Common myeloid progenitor, CD34-positive (primary cell): ENCODE data around the gene PNPLA2.

ENCODE experiments used
- CTCF ChIA-PET: fragments of 350-600 bp; sonication (Branson Sonifier 250); formaldehyde crosslinking; loops from one replicate; lab custom pipeline; 2021; ENCODE audit warnings: antibody characterized with exemption; lab: Charles Lee
- POLR2A ChIA-PET: fragments of 350-600 bp; sonication (Branson Sonifier 250); formaldehyde crosslinking; loops from one replicate; lab custom pipeline; 2021; ENCODE audit warnings: antibody characterized with exemption; lab: Charles Lee
- DNase-seq, 3 donors: peaks; one replicate each; pipeline versions ENCODE4 v3.0.0 to v3.0.0-alpha.2; 2013
- H3K27ac ChIP-seq, 2 experiments: 1 replicate in 1 of 2; 2 replicates in 1 of 2; pipeline ENCODE4 v1.7.0; 2013; ENCODE audit warnings: inconsistent platforms in 2 of 2, low read length in 2 of 2, mild to moderate bottlenecking in 2 of 2, low read depth in 1 of 2, moderate library complexity in 1 of 2; ENCODE audit not compliant: severe bottlenecking in 2 of 2, insufficient read depth in 1 of 2, poor library complexity in 1 of 2
- H3K27me3 ChIP-seq, 5 experiments: replicated peaks in 2 of 5; 1 replicate in 3 of 5; 2 replicates in 2 of 5; pipeline versions ENCODE4 v1.6.1 to v1.7.0; 2013; ENCODE audit warnings: low read length in 4 of 5, mild to moderate bottlenecking in 2 of 5, moderate library complexity in 2 of 5, inconsistent platforms in 1 of 5; ENCODE audit not compliant: insufficient read depth in 5 of 5, control insufficient read depth in 4 of 5
- H3K36me3 ChIP-seq, 4 experiments: 1 replicate in 2 of 4; 2 replicates in 2 of 4; pipeline versions ENCODE4 v1.6.1 to v1.7.0; 2013; ENCODE audit warnings: low read length in 3 of 4, control low read depth in 1 of 4, mild to moderate bottlenecking in 1 of 4; ENCODE audit not compliant: control insufficient read depth in 4 of 4, insufficient read depth in 4 of 4
- H3K4me1 ChIP-seq, 4 experiments: 1 replicate in 3 of 4; 2 replicates in 1 of 4; pipeline versions ENCODE4 v1.6.1 to v1.7.1; 2013; ENCODE audit warnings: low read length in 3 of 4, mild to moderate bottlenecking in 3 of 4, control low read depth in 1 of 4, inconsistent platforms in 1 of 4, moderate library complexity in 1 of 4; ENCODE audit not compliant: control insufficient read depth in 4 of 4, insufficient read depth in 4 of 4; ENCODE audit errors: control extremely low read depth in 1 of 4
- H3K4me3 ChIP-seq, 7 experiments: 1 replicate in 4 of 7; 2 replicates in 3 of 7; pipeline versions ENCODE4 v1.5.1 to v1.7.0; 2013; ENCODE audit warnings: mild to moderate bottlenecking in 7 of 7, low read length in 6 of 7, moderate library complexity in 6 of 7, inconsistent platforms in 2 of 7, low read depth in 2 of 7, control low read depth in 1 of 7; ENCODE audit not compliant: insufficient read depth in 4 of 7, control insufficient read depth in 1 of 7; ENCODE audit errors: extremely low read depth in 1 of 7
- H3K9me3 ChIP-seq, 5 experiments: 1 replicate in 4 of 5; 2 replicates in 1 of 5; pipeline versions ENCODE4 v1.6.1 to v1.7.1; 2013; ENCODE audit warnings: low read length in 4 of 5, mild to moderate bottlenecking in 2 of 5, inconsistent platforms in 1 of 5, low read depth in 1 of 5, moderate library complexity in 1 of 5; ENCODE audit not compliant: control insufficient read depth in 4 of 5, insufficient read depth in 2 of 5; ENCODE audit errors: control extremely low read depth in 1 of 5
- WGBS: methylation state at CpG from one replicate; pipeline ENCODE4 v1.1.5; 2013; ENCODE audit not compliant: insufficient coverage; 5-methylcytosine and 5-hydroxymethylcytosine counted together

The PNPLA2 gene

DNA sequence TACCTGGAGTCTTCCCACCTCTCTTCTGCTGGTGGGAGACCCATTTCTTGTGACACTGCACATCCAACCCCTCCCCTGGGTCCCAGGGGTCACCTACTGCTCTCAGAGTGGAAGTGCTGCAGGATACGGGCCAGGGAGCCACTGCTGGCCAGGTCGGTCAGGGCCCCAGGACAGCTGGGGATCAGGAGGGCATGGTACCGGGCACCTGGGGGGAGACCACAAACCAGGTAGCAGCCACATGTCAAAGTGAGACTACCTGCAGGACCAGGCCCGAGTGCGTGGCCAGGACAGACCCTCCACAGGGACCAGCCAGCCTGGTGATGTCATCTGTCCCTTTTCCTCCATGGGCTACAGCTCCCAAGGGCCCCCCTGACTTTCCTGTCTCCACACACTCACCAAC lies 45.3 kb upstream of the PNPLA2 start:
- Histone ChIP-seq H3K27ac (no peak overlapping the region), H3K9me3 (no peaks in the 10 kb centered on the region), H3K4me3 (no peak overlapping the region), H3K4me1 (peaks cover 0 to 20% (median 18%) of the 10 kb centered on the region in 4 experiments), H3K27me3 (no peaks in the 10 kb centered on the region), H3K36me3 (peaks cover 8 to 51% (median 27%) of the 10 kb centered on the region in 4 experiments)
- no peak for DNase-seq
- WGBS, result 96% methylated on average over 5 of the region's 5 CpGs
- CTCF ChIA-PET, result interaction anchor here (0.9 kb wide), 1 partner anchor 20 kb away, joined by 3 read pairs; no protein-coding TSS in a partner anchor
- POLR2A ChIA-PET, result no interaction called here

DNA sequence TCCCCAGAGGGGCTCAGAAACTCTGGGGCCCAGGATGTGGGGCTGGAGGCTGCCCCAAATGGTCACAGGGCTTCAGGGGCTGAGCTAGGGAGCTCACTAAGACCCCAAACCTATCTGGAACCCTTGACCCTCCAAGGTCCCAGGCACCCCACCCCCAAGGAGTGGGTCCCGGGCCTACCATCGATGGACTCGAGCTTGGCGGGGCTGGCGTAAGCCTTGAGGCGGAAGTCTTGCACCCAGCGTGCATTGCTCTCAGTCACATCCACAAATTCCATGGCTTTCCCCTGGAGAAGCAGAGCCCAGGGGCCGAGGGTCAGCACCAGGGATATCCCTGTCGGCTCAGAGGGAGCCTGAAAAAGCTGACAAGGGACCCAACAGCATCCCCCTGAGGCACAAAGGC lies 44.9 kb upstream of the PNPLA2 start:
- H3K4me3 ChIP-seq, result no peak overlapping the region
- H3K9me3 ChIP-seq, result no peaks in the 10 kb centered on the region
- peaks cover 8 to 51% (median 27%) of the 10 kb centered on the region in 4 experiments for H3K36me3 ChIP-seq
- no peak for DNase-seq
- no peaks in the 10 kb centered on the region for H3K27me3 ChIP-seq
- no peak overlapping the region for H3K27ac ChIP-seq
- ChIA-PET CTCF (interaction anchor here (0.9 kb wide), 1 partner anchor 20 kb away, joined by 3 read pairs; no protein-coding TSS in a partner anchor), POLR2A (no interaction called here)
- peaks cover 0 to 23% (median 19%) of the 10 kb centered on the region in 4 experiments for H3K4me1 ChIP-seq
- WGBS, result 83% methylated on average over 2 of the region's 9 CpGs

DNA sequence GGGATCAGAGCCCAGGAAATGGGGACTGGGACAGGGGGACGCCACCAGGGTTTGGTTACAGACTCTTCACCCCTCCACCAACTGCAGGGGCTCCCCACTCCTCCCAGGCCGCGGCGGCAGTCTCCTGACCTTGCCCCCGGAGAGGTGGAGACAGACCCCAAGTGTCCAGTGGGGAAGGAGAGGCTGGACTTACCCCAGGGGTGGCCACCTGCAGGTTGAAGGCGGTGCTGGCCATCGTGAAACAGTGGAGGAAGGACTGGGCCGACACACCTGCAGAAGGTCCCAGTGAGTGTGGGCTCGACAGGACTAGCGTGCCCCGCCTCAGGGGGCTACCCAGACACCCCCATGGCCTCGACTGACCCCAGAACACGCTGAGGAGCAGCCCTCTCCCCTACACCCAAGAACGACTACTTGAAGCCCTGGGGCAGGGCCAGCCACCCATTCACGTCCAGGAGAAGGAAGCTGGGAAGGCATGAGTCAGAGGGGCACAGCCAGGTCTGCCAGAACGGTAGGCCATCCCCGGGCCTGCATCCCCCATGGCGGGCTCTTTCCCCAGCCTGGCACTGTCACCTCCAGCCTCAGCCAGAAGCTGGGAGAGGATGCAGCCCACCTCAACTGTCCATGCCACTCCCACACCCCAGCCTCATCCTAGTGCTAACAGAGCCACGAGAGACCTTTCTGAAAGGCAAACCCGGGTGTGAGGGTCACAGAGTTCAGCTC lies 43.7 kb upstream of the PNPLA2 start:
- Histone ChIP-seq H3K27ac (peak overlapping the region in 1 of 2 experiments; percentile 25), H3K36me3 (peaks cover 9 to 47% (median 25%) of the 10 kb centered on the region in 4 experiments), H3K4me1 (peaks cover 0 to 25% (median 19%) of the 10 kb centered on the region in 4 experiments)

DNA sequence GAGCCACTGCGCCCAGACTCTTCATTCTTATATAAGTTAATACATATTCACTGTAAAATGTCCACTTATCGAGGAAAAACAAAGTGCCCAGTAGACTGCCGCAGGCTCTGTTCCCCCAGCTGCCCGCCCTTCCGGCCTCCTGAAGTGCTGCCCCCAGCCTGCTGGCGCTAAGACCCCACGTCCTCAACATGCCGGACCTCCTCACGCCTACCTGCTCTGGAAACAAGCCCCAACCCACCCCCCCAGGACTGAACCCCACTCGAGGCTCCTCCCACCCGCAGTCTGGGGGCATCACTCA lies 42.5 kb upstream of the PNPLA2 start:
- peaks cover 0 to 25% (median 19%) of the 10 kb centered on the region in 4 experiments for H3K4me1 ChIP-seq
- POLR2A ChIA-PET, result interaction anchor here (0.8 to 1.1 kb wide), 2 partner anchors 9 to 19 kb away, joined by 3 read pairs; no protein-coding TSS in a partner anchor
- H3K4me3 ChIP-seq, result peak overlapping the region; percentile 20 to 84 (median 75)
- WGBS, result 92% methylated on average over 5 of the region's 11 CpGs
- no peaks in the 10 kb centered on the region for H3K9me3 ChIP-seq
- CTCF ChIA-PET, result interaction anchor here (0.9 to 1.8 kb wide), 6 partner anchors 10 to 30 kb away, joined by 3 to 9 read pairs (median 4); no protein-coding TSS in a partner anchor
- H3K36me3 ChIP-seq, result peaks cover 4 to 41% (median 20%) of the 10 kb centered on the region in 4 experiments
- DNase-seq, result no peak
- H3K27ac ChIP-seq, result peak overlapping the region in 1 of 2 experiments; percentile 58
- H3K27me3 ChIP-seq, result no peaks in the 10 kb centered on the region

More for the DNA sequence above, 43.7 kb upstream of the PNPLA2 start:
- no peaks in the 10 kb centered on the region for H3K9me3 ChIP-seq
- no peak for DNase-seq
- H3K27me3 ChIP-seq, result no peaks in the 10 kb centered on the region
- ChIA-PET POLR2A (no interaction called here), CTCF (interaction anchor here (0.6 to 1.8 kb wide), 9 partner anchors 9 to 1132 kb away, joined by 3 to 9 read pairs (median 3); no protein-coding TSS in a partner anchor)
- H3K4me3 ChIP-seq, result no peak overlapping the region
- WGBS, result 91% methylated on average over 11 of the region's 20 CpGs

DNA sequence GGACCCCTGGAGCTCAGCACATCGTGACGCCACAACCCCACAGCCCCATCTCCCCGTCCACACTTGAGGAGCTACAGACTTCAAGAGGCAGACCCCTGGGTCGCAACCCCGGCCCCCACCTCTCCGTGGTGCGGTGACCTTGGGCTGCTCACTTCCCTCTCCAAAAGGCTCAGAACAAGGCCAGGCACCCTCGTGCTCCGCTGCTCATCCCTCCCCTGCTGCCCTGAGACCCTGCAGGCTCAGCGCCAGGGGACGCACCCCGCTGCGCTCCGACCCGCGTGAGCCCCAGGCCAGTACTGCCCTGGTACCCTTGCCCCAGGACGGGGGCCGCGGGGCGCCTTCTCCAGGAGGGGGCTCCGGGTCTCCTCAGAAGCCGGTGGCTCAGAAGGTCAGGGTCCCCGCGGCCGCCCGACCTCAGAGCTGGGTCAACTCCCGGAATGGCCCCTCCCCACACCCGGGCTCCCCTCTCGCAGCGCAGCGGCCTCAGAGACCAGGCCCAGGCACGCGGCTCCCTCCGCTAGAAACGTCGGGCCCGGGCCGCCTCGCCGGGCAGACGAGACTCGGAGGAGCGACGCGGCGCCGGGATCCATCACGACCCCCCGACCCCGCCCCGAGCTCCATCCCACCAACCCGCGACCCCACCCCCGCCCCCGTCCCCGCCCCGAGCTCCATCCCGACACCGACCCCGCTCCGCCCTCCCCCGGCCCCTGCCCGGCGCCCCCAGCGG lies 42.0 kb upstream of the PNPLA2 start:
- ChIA-PET CTCF (interaction anchor here (0.9 to 1.8 kb wide), 5 partner anchors 10 to 31 kb away, joined by 3 to 9 read pairs (median 4); no protein-coding TSS in a partner anchor), POLR2A (interaction anchor here (0.8 to 1.1 kb wide), 2 partner anchors 9 to 20 kb away, joined by 3 read pairs; no protein-coding TSS in a partner anchor)
- peak in 2 of 3 donors; percentile 54 to 67 for DNase-seq
- Histone ChIP-seq H3K27me3 (no peaks in the 10 kb centered on the region), H3K4me3 (peak overlapping the region; percentile 58 to 84 (median 75)), H3K27ac (peak overlapping the region in 1 of 2 experiments; percentile 66), H3K9me3 (no peaks in the 10 kb centered on the region), H3K36me3 (peaks cover 4 to 36% (median 16%) of the 10 kb centered on the region in 4 experiments), H3K4me1 (peaks cover 0 to 25% (median 19%) of the 10 kb centered on the region in 4 experiments)
- WGBS, result 2% methylated on average over 26 of the region's 65 CpGs

DNA sequence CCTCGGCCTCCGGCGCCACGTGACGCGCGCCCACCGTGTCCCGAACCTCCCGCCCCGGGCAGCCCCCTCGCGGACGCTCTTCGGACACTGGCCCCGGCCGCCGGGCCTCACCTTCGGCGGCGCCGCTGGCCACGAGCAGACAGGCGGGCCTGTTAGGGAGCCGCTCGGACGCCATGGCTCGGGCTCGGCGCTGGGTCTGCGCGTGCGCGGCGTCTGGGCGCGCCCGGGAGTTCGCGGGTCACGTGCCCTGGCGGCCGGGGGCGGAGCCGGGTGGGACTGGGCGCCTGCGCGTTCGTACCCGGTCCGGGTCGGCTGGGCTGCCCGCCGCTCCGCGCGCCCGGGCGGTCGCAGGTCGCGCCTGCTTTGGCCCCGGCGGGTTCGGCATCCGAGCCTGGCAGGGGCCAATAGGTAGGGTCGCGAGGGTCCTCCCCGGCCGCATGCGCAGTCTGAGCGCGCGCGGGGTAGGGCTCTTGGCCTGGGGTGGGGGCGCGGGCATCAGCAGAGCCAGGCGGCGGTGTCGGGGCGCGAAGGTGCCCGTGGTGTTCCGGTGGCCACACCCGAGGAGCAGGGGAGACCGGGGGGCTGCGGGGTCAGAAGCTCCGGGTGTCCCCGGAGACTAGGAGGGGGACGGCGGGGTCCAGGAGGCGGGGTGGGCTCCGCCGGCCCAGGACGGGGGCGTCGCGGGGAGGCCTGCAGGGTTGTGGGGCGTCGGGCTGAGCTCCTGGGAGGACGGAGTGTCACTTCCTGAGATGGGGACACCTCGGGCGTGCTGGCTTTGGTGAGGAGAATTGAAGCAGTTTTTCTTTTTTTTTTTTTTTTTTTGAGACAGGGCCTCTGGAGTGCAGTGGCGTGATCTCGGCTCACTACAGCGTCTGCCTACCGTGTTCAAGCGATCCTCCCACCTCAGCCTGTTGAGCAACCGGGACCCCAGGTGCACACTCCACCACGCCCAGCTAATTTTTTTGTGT lies 41.1 kb upstream of the PNPLA2 start, which contains the start of gene GATD1:
Gene GATD1, minus strand, starts transcription at position 200 of the 968 bp plus-strand sequence. Its CDS starts 25 bp downstream, at position 175.
- H3K36me3 ChIP-seq, result peaks cover 3 to 27% (median 11%) of the 10 kb centered on the region in 4 experiments
- no peaks in the 10 kb centered on the region for H3K27me3 ChIP-seq
- DNase-seq, result peak; percentile 80 to 89 (median 86)
- WGBS, result under 1% methylated on average over 95 of the region's 110 CpGs
- H3K9me3 ChIP-seq, result no peaks in the 10 kb centered on the region
- POLR2A ChIA-PET, result no interaction called here
- CTCF ChIA-PET, result interaction anchor here (0.9 to 1.8 kb wide), 4 partner anchors 9 to 71 kb away, joined by 3 to 4 read pairs (median 3); no protein-coding TSS in a partner anchor
- H3K4me1 ChIP-seq, result peaks cover 0 to 25% (median 19%) of the 10 kb centered on the region in 4 experiments
- peak within 1 kb of the TSS in 1 of 2 experiments; percentile 66 for H3K27ac ChIP-seq
- H3K4me3 ChIP-seq, result peak within 1 kb of the TSS; percentile 58 to 84 (median 75)
